B cell (primary cell): ENCODE results near the gene ARL6. TPM values are rescaled to one million over a fixed set of nuclear protein-coding genes. Genes with fewer than 3 reads are reported as not detected.

Experiments used
- ATAC-seq: fragments of 200-7000 bp; cut with Tn5 transposase; one replicate; pipeline ENCODE4 v1.10.0; 2021; ENCODE audit warnings: low read depth, mild to moderate bottlenecking, moderate number of reproducible peaks, moderate library complexity
- CTCF ChIA-PET: fragments of 350-600 bp; sonication (Branson Sonifier 250); formaldehyde crosslinking; loops from one replicate; lab custom pipeline; 2021; ENCODE audit warnings: antibody characterized with exemption, inconsistent platforms; lab: Charles Lee
- POLR2A ChIA-PET: fragments of 350-600 bp; sonication (Branson Sonifier 250); formaldehyde crosslinking; loops from one replicate; lab custom pipeline; 2021; ENCODE audit warnings: antibody characterized with exemption; lab: Charles Lee
- DNase-seq: peaks from one replicate; pipeline ENCODE4 v3.0.0; 2013
- H2AFZ ChIP-seq: 2 replicates; pipeline ENCODE4 v1.6.1; 2012; ENCODE audit warnings: mild to moderate bottlenecking, low read depth, low read length; ENCODE audit not compliant: insufficient read depth, poor library complexity, severe bottlenecking
- H3K27ac ChIP-seq, 2 donors: 1 replicate in 1 of 2; 2 replicates in 1 of 2; pipeline ENCODE4 v1.5.1; 2012 to 2013; ENCODE audit warnings: low read length in 2 of 2, mild to moderate bottlenecking in 2 of 2, moderate library complexity in 1 of 2
- H3K27me3 ChIP-seq, 4 experiments: fragments of 200-600 bp in 1 of 4; sonication (generic) in 1 of 4; replicated peaks in 1 of 4; 1 replicate in 2 of 4; 2 replicates in 2 of 4; pipeline versions ENCODE4 v1.6.1 to v1.7.0; 2013 to 2016; ENCODE audit warnings: low read length in 3 of 4, mild to moderate bottlenecking in 2 of 4, mixed read lengths in 1 of 4, moderate library complexity in 1 of 4; ENCODE audit not compliant: insufficient read depth in 4 of 4, control insufficient read depth in 3 of 4; ENCODE audit errors: control extremely low read depth in 1 of 4
- H3K36me3 ChIP-seq, 2 experiments: replicated peaks in 1 of 2; 1 replicate in 1 of 2; 2 replicates in 1 of 2; pipeline versions ENCODE4 v1.6.1 to v1.7.1; 2013; ENCODE audit warnings: low read length in 1 of 2; ENCODE audit not compliant: insufficient read depth in 2 of 2, control insufficient read depth in 1 of 2; ENCODE audit errors: control extremely low read depth in 1 of 2, extremely low read depth in 1 of 2
- H3K4me1 ChIP-seq, 2 donors: fragments of 200-600 bp in 1 of 2; sonication (generic) in 1 of 2; 1 replicate in 1 of 2; 2 replicates in 1 of 2; pipeline versions ENCODE4 v1.5.1 to v1.6.1; 2013 to 2017; ENCODE audit warnings: low read length in 2 of 2; ENCODE audit not compliant: control insufficient read depth in 2 of 2, insufficient read depth in 2 of 2
- H3K4me2 ChIP-seq: replicated peaks from 2 replicates; pipeline ENCODE3; 2012; ENCODE audit warnings: mild to moderate bottlenecking, low read depth, low read length; ENCODE audit not compliant: poor library complexity, severe bottlenecking
- H3K4me3 ChIP-seq, 5 experiments: fragments of 200-600 bp in 1 of 5; sonication (generic) in 1 of 5; 1 replicate in 3 of 5; 2 replicates in 2 of 5; pipeline versions ENCODE4 v1.5.1 to v1.7.0; 2011 to 2016; ENCODE audit warnings: low read length in 4 of 5, mild to moderate bottlenecking in 4 of 5, low read depth in 2 of 5, control low read depth in 1 of 5, moderate library complexity in 1 of 5; ENCODE audit not compliant: insufficient read depth in 1 of 5; ENCODE audit errors: control extremely low read depth in 1 of 5, extremely low read depth in 1 of 5
- H3K79me2 ChIP-seq: fragments of 200-600 bp; sonication (generic); one replicate; pipeline ENCODE4 v1.6.0; 2016; ENCODE audit warnings: low read length; ENCODE audit not compliant: control insufficient read depth, insufficient read depth
- H3K9ac ChIP-seq: fragments of 200-600 bp; sonication (generic); 2 replicates; pipeline ENCODE4 v1.6.1; 2017; ENCODE audit warnings: mild to moderate bottlenecking, low read length, moderate library complexity
- H3K9me3 ChIP-seq, 3 donors: one replicate each; pipeline versions ENCODE4 v1.6.1 to v1.7.1; 2013; ENCODE audit warnings: low read length in 2 of 3; ENCODE audit not compliant: control insufficient read depth in 2 of 3, insufficient read depth in 1 of 3; ENCODE audit errors: control extremely low read depth in 1 of 3
- H4K20me1 ChIP-seq: 2 replicates; pipeline ENCODE4 v1.6.0; 2012; ENCODE audit warnings: mild to moderate bottlenecking, low read length; ENCODE audit not compliant: insufficient read depth, control insufficient read depth, poor library complexity, severe bottlenecking
- H3K27ac Mint-ChIP-seq: one replicate; pipeline ENCODE4 v1.8.0; 2021; ENCODE audit warnings: mixed read lengths
- H3K27me3 Mint-ChIP-seq: one replicate; pipeline ENCODE4 v1.8.0; 2021; ENCODE audit warnings: mixed read lengths
- H3K4me1 Mint-ChIP-seq: one replicate; pipeline ENCODE4 v1.8.0; 2021; ENCODE audit warnings: mixed read lengths
- H3K4me3 Mint-ChIP-seq: one replicate; pipeline ENCODE4 v1.8.0; 2021; ENCODE audit warnings: mixed read lengths
- H3K9me3 Mint-ChIP-seq: one replicate; pipeline ENCODE4 v1.8.0; 2022; ENCODE audit warnings: mixed read lengths; ENCODE audit not compliant: insufficient read depth
- CTCF ChIP-seq: fragments of 200-600 bp; IDR thresholded peaks from one replicate; pipeline ENCODE4 v1.8.0; 2022; ENCODE audit warnings: antibody characterized with exemption, mild to moderate bottlenecking
- EZH2 ChIP-seq: IDR thresholded peaks from 2 replicates; pipeline ENCODE4 v1.6.1; 2012; ENCODE audit warnings: borderline replicate concordance, low read depth, mild to moderate bottlenecking, moderate library complexity, low read length; ENCODE audit not compliant: insufficient read depth, poor library complexity, severe bottlenecking
- WGBS: methylation state at CpG from one replicate; pipeline ENCODE4 v1.1.5; 2013; ENCODE audit warnings: missing lambda C conversion rate; ENCODE audit not compliant: insufficient coverage; 5-methylcytosine and 5-hydroxymethylcytosine counted together
- intact Hi-C: fragments of 100-400 bp; cut with micrococcal nuclease; formaldehyde crosslinking; loops from one replicate; pipeline ENCODE4 v1.10.0; 2022
- polyA plus RNA-seq: library from polyadenylated mRNA; depleted of rRNA; stranded (reverse); fragments of >200 nt; gene quantifications from 2 replicates; pipeline ENCODE4 v1.2.3, GENCODE V29; 2012
- total RNA-seq, 2 donors: library from RNA; stranded (reverse); fragments of 120-200 nt in 1 of 2; gene quantifications; 1 replicate in 1 of 2; 2 replicates in 1 of 2; pipeline versions ENCODE4 v1.2.3 to v1.2.4, GENCODE V29; 2013 to 2022

The ARL6 gene
- total and polyA plus RNA-seq, 2 donors (not counting 1 experiment from before 2014, with no cell fraction given) = 1.6 to 5.6 TPM

- Mint-ChIP-seq H3K27me3 (peaks cover 3% of the 10 kb centered on the region), H3K4me3 (no peak overlapping the region), H3K9me3 (no peaks in the 10 kb centered on the region), H3K4me1 (no peaks in the 10 kb centered on the region), H3K27ac (no peak overlapping the region)
- H3K9me3 ChIP-seq = no peaks in the 10 kb centered on the region
- ATAC-seq (no peak), DNase-seq (no peak)
- intact Hi-C loops = no loop called here
- no peak overlapping the region for H3K9ac ChIP-seq
- H3K27me3 ChIP-seq = no peaks in the 10 kb centered on the region
- no peak overlapping the region for H3K4me2 ChIP-seq
- ChIA-PET POLR2A (no interaction called here), CTCF (no interaction called here)
- H3K4me3 ChIP-seq = no peak overlapping the region
- H4K20me1 ChIP-seq = no peaks in the 10 kb centered on the region
- WGBS = 77% methylated on average over 2 of the region's 5 CpGs
- no peak overlapping the region for H2AFZ ChIP-seq
- H3K27ac ChIP-seq = no peak overlapping the region
- no peak for TF ChIP-seq CTCF
- no peak for TF ChIP-seq EZH2
- no peaks in the 10 kb centered on the region for H3K4me1 ChIP-seq
- H3K79me2 ChIP-seq = no peaks in the 10 kb centered on the region
- H3K36me3 ChIP-seq = no peaks in the 10 kb centered on the region
Observed at GRCh38 chr3:97835761-97836160, 71.2 kb downstream of the ARL6 start.

- H3K9me3 Mint-ChIP-seq = no peaks in the 10 kb centered on the region
- H3K4me2 ChIP-seq = no peak overlapping the region
- H3K79me2 ChIP-seq = no peaks in the 10 kb centered on the region
- no peaks in the 10 kb centered on the region for H4K20me1 ChIP-seq
- CTCF ChIA-PET = interaction anchor here (1.5 kb wide), 1 partner anchor 184 kb away, joined by 4 read pairs; no protein-coding TSS in a partner anchor
- no peak overlapping the region for H3K4me3 Mint-ChIP-seq
- no peak overlapping the region for H3K4me3 ChIP-seq
- no peak for ATAC-seq
- no peaks in the 10 kb centered on the region for H3K36me3 ChIP-seq
- no peaks in the 10 kb centered on the region for H3K4me1 Mint-ChIP-seq
- H3K9me3 ChIP-seq = no peaks in the 10 kb centered on the region
- intact Hi-C loops = no loop called here
- H3K27ac Mint-ChIP-seq = no peak overlapping the region
- H3K4me1 ChIP-seq = no peaks in the 10 kb centered on the region
- H3K27me3 Mint-ChIP-seq = peaks cover 3% of the 10 kb centered on the region
- H3K27me3 ChIP-seq = no peaks in the 10 kb centered on the region
- no peak overlapping the region for H3K27ac ChIP-seq
- H2AFZ ChIP-seq = no peak overlapping the region
- H3K9ac ChIP-seq = no peak overlapping the region
- no peak for DNase-seq
- no peak for TF ChIP-seq CTCF
- TF ChIP-seq EZH2 = no peak
- POLR2A ChIA-PET = no interaction called here
- WGBS = 100% methylated on average over 3 of the region's 3 CpGs
Observed at GRCh38 chr3:97838393-97838792, 73.8 kb downstream of the ARL6 start.
